ENCODE data around the gene HRAS.
A peak's percentile ranks its signal among the peaks of the same experiment; 100 is the strongest.
"Not testable (repeated sequence)": the region's sequence is repeated elsewhere in the genome, so short reads cannot be mapped to it uniquely, and the experiment has no call there.

HRAS gene

GRCh38 chr11:528166-528814 lies 7.1 kb downstream of the HRAS start:
- Histone ChIP-seq H3K27me3 (ENCODE audit: control insufficient read depth, insufficient read depth, low read length) (no peaks in the 10 kb centered on the region), H3K9ac (ENCODE audit: low read depth, low read length) (no peak overlapping the region), H3K4me3 (ENCODE audit: low read length) (no peak overlapping the region), H3K36me3 (ENCODE audit: insufficient read depth, low read length) (peaks cover 16% of the 10 kb centered on the region), H3K4me1 (ENCODE audit: control insufficient read depth, insufficient read depth, low read length) (peaks cover 8% of the 10 kb centered on the region), H3K4me2 (ENCODE audit: low read length) (no peak overlapping the region), H3K9me3 (replicated peaks; ENCODE audit: low read length) (no peaks in the 10 kb centered on the region)

- Histone ChIP-seq H3K36me3 (ENCODE audit: insufficient read depth, low read length) (peaks cover 1% of the 10 kb centered on the region), H3K4me3 (ENCODE audit: low read length) (peak overlapping the region; percentile 45)
Measured at GRCh38 chr11:526192-526591, 9.2 kb downstream of the HRAS start.

GRCh38 chr11:521177-521688 lies 14.1 kb downstream of the HRAS start:
- no peak overlapping the region for H3K4me3 ChIP-seq (ENCODE audit: low read length)
- no peaks in the 10 kb centered on the region for H3K36me3 ChIP-seq (ENCODE audit: insufficient read depth, low read length)

More at GRCh38 chr11:526192-526591, 9.2 kb downstream of the HRAS start:
- Histone ChIP-seq H3K27me3 (ENCODE audit: control insufficient read depth, insufficient read depth, low read length) (no peaks in the 10 kb centered on the region), H3K4me2 (ENCODE audit: low read length) (peak overlapping the region; percentile 73), H3K4me1 (ENCODE audit: control insufficient read depth, insufficient read depth, low read length) (peaks cover 8% of the 10 kb centered on the region), H3K9ac (ENCODE audit: low read depth, low read length) (no peak overlapping the region), H3K9me3 (replicated peaks; ENCODE audit: low read length) (no peaks in the 10 kb centered on the region)

GRCh38 chr11:520428-521176 lies 14.8 kb downstream of the HRAS start:
- no peaks in the 10 kb centered on the region for H3K36me3 ChIP-seq (ENCODE audit: insufficient read depth, low read length)
- no peak overlapping the region for H3K4me3 ChIP-seq (ENCODE audit: low read length)
- no peaks in the 10 kb centered on the region for H3K27me3 ChIP-seq (ENCODE audit: control insufficient read depth, insufficient read depth, low read length)
- H3K4me1 ChIP-seq (ENCODE audit: control insufficient read depth, insufficient read depth, low read length) = peaks cover 4% of the 10 kb centered on the region
- no peaks in the 10 kb centered on the region for H3K9me3 ChIP-seq (replicated peaks; ENCODE audit: low read length)
- no peak overlapping the region for H3K9ac ChIP-seq (ENCODE audit: low read depth, low read length)
- no peak overlapping the region for H3K4me2 ChIP-seq (ENCODE audit: low read length)

More at GRCh38 chr11:521177-521688, 14.1 kb downstream of the HRAS start:
- H3K27me3 ChIP-seq (ENCODE audit: control insufficient read depth, insufficient read depth, low read length) = no peaks in the 10 kb centered on the region
- H3K9ac ChIP-seq (ENCODE audit: low read depth, low read length) = no peak overlapping the region
- H3K4me1 ChIP-seq (ENCODE audit: control insufficient read depth, insufficient read depth, low read length) = peaks cover 4% of the 10 kb centered on the region
- H3K9me3 ChIP-seq (replicated peaks; ENCODE audit: low read length) = no peaks in the 10 kb centered on the region
- H3K4me2 ChIP-seq (ENCODE audit: low read length) = no peak overlapping the region

GRCh38 chr11:518463-519202 lies 16.7 kb downstream of the HRAS start:
- peaks cover 8% of the 10 kb centered on the region for H3K36me3 ChIP-seq (ENCODE audit: insufficient read depth, low read length)
- no peak overlapping the region for H3K9ac ChIP-seq (ENCODE audit: low read depth, low read length)
- peak overlapping the region; percentile 48 for H3K4me3 ChIP-seq (ENCODE audit: low read length)
- no peaks in the 10 kb centered on the region for H3K27me3 ChIP-seq (ENCODE audit: control insufficient read depth, insufficient read depth, low read length)
- no peaks in the 10 kb centered on the region for H3K9me3 ChIP-seq (replicated peaks; ENCODE audit: low read length)
- peak overlapping the region; percentile 76 for H3K4me2 ChIP-seq (ENCODE audit: low read length)
- peaks cover 4% of the 10 kb centered on the region for H3K4me1 ChIP-seq (ENCODE audit: control insufficient read depth, insufficient read depth, low read length)

GRCh38 chr11:516918-517685 lies 18.3 kb downstream of the HRAS start:
- not testable (repeated sequence) for H3K4me3 ChIP-seq (ENCODE audit: low read length); H3K4me2 ChIP-seq (ENCODE audit: low read length); H3K4me1 ChIP-seq (ENCODE audit: control insufficient read depth, insufficient read depth, low read length); H3K9me3 ChIP-seq (replicated peaks; ENCODE audit: low read length); H3K27me3 ChIP-seq (ENCODE audit: control insufficient read depth, insufficient read depth, low read length); H3K9ac ChIP-seq (ENCODE audit: low read depth, low read length)
- peaks cover 19% of the 10 kb centered on the region for H3K36me3 ChIP-seq (ENCODE audit: insufficient read depth, low read length)

- Histone ChIP-seq H3K36me3 (ENCODE audit: insufficient read depth, low read length) (peaks cover 22% of the 10 kb centered on the region), H3K4me3 (ENCODE audit: low read length) (no peak overlapping the region), H3K9me3 (replicated peaks; ENCODE audit: low read length) (no peaks in the 10 kb centered on the region), H3K27me3 (ENCODE audit: control insufficient read depth, insufficient read depth, low read length) (no peaks in the 10 kb centered on the region), H3K9ac (ENCODE audit: low read depth, low read length) (no peak overlapping the region), H3K4me2 (ENCODE audit: low read length) (no peak overlapping the region), H3K4me1 (ENCODE audit: control insufficient read depth, insufficient read depth, low read length) (peaks cover 4% of the 10 kb centered on the region)
Measured at GRCh38 chr11:516400-516799, 19.0 kb downstream of the HRAS start.

GRCh38 chr11:515131-515530 lies 20.2 kb downstream of the HRAS start:
- H3K9ac ChIP-seq (ENCODE audit: low read depth, low read length) = no peak overlapping the region
- H3K9me3 ChIP-seq (replicated peaks; ENCODE audit: low read length) = no peaks in the 10 kb centered on the region
- H3K4me2 ChIP-seq (ENCODE audit: low read length) = no peak overlapping the region
- H3K4me3 ChIP-seq (ENCODE audit: low read length) = no peak overlapping the region
- H3K4me1 ChIP-seq (ENCODE audit: control insufficient read depth, insufficient read depth, low read length) = peaks cover 4% of the 10 kb centered on the region
- peaks cover 24% of the 10 kb centered on the region for H3K36me3 ChIP-seq (ENCODE audit: insufficient read depth, low read length)
- no peaks in the 10 kb centered on the region for H3K27me3 ChIP-seq (ENCODE audit: control insufficient read depth, insufficient read depth, low read length)

- H3K4me1 ChIP-seq (ENCODE audit: control insufficient read depth, insufficient read depth, low read length) = peaks cover 4% of the 10 kb centered on the region
- no peak overlapping the region for H3K4me3 ChIP-seq (ENCODE audit: low read length)
- H3K36me3 ChIP-seq (ENCODE audit: insufficient read depth, low read length) = peaks cover 29% of the 10 kb centered on the region
- no peak overlapping the region for H3K9ac ChIP-seq (ENCODE audit: low read depth, low read length)
- H3K27me3 ChIP-seq (ENCODE audit: control insufficient read depth, insufficient read depth, low read length) = no peaks in the 10 kb centered on the region
- no peaks in the 10 kb centered on the region for H3K9me3 ChIP-seq (replicated peaks; ENCODE audit: low read length)
- H3K4me2 ChIP-seq (ENCODE audit: low read length) = no peak overlapping the region
Measured at GRCh38 chr11:514606-515005, 20.8 kb downstream of the HRAS start.

GRCh38 chr11:512761-513595 lies 22.4 kb downstream of the HRAS start:
- H3K4me3 ChIP-seq (ENCODE audit: low read length) = no peak overlapping the region
- no peak overlapping the region for H3K4me2 ChIP-seq (ENCODE audit: low read length)
- peaks cover 2% of the 10 kb centered on the region for H3K4me1 ChIP-seq (ENCODE audit: control insufficient read depth, insufficient read depth, low read length)
- H3K9me3 ChIP-seq (replicated peaks; ENCODE audit: low read length) = no peaks in the 10 kb centered on the region
- peaks cover 33% of the 10 kb centered on the region for H3K36me3 ChIP-seq (ENCODE audit: insufficient read depth, low read length)
- no peak overlapping the region for H3K9ac ChIP-seq (ENCODE audit: low read depth, low read length)
- H3K27me3 ChIP-seq (ENCODE audit: control insufficient read depth, insufficient read depth, low read length) = no peaks in the 10 kb centered on the region
